Activated CD4-positive, alpha-beta T cell treated with anti-CD3 and anti-CD28 coated beads, Interleukin-2, Interleukin-4, amounts not matched to agents 100 ng/mL and 50 ng/mL, durations not matched to agents 16 hours and 8 hours (primary cell): ENCODE measurements around the gene HSPB7.
"Not testable (repeated sequence)": the region's sequence is repeated elsewhere in the genome, so short reads cannot be mapped to it uniquely, and the experiment has no call there.

ENCODE experiments used
- DNase-seq: peaks from one replicate; pipeline ENCODE4 v3.0.0-alpha.2; 2020; ENCODE audit warnings: low spot score

HSPB7 gene

DNA sequence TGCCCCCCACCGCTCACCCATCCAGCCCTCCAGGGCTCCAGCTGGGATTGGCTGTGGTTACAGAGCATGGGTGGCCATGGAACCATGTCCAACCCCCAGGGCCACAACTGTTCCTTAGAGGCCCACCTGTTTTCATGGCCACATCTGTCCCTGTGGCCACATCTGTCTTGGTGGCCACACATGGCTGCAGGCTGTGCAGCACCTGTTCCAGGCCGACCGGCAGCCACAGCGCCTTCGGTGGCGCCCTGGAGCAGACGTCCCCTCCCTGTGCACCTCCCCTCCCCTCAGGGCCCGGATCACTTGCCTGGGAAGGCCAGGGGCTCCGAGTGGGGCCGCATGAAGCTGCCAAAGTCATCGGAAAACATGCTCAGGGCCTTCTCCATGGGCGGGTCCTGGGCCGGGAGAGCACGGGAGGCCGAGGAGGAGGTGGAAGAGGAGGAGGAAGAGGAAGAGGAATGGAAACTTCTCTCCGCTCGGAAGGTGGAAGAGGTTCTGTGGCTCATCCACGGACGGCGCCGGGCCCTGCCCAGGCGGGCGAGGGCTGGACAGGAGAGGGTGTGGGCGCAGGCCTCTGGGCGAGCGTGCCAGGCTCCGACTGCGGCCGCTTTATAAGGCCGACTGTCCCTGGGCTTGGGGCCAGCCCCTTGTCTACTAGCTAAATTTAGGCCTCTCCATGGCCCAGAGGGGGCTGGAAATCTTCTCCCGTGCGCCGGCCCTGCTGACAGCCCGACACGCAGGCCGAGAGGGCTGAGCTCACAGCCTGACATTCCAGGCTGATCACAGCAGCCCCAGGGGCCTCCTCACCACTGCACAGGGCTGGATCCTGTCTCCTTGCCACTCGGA is at the start of gene HSPB7:
TSS of gene HSPB7 (minus strand) at position 583 of the 843 bp plus-strand sequence. CDS start at position 503, 80 bp downstream.
- no peak for DNase-seq

- DNase-seq = no peak
Measured at GRCh38 chr1:16067127-16067768, 49.4 kb upstream of the HSPB7 start.

DNA sequence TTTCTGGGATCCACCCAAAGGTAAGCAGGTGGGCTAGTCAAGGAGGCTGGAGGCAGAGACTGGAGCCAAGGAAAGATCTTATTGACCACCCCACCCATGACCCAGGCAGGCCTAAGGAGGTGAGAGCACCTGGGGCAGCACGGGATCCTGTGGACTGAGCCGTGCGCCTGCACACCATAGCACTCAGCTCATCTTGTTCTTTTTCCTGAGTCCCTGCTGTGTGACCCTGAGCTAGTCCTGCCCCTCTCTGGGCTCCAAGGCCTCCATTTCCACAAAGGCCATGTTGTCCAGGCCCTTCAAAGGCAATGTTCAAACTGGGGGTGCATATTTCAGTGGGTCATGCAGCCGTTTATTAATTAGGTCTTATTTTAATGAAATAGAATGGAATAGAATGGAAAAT is 48.4 kb upstream of the HSPB7 start:
- no peak for DNase-seq

DNA sequence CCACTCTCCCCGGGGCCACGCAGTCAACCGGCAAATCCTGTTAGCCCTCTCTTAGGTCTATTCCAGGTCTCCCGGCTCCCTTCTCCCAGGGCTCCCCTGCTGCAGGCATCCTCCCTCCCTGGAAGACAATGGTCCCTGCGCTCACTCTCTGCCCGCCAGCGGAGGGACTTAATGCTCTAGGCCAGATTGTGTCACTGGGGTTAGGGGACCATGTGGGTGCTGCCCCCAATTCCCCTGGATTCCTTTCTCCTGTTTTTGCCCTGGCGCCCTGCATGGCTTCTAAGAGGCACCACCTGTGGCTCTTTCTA is 47.4 kb upstream of the HSPB7 start:
- no peak for DNase-seq

DNA sequence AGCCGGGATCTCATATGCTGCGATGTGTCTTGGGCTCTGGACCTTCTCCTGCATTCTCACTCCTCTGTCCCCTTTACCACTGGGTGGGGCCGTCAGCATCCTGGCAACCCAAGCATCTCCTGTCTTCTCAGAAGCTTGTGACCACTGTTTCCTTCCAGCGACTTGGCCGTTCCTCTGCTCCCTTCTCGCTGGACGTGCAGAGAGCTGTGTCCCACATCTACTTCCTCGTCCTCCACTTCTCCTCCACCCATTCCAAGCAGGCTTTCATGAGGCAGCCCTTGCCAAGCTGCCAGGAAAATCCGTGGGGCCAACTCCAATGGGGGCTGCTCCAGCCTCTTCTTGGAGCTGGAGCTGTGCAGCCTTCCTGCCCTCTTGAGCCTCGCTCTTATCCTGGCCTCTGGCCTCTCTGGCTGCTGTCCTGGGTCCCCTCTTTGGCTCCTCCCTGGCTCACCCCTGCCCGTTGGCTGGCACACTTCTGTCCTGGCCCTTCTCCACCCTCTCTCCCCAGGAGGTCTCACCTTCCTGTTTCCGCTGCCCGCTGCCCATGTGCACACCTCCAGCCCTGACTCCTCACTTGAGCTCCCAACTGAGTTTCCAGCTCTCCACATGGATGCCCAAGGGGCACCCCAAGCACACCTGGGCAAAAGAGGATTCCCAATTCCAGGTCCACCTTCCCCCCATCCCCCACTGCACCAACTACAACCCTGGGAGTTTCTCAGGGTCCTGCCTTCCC is 46.9 kb upstream of the HSPB7 start:
- DNase-seq = no peak

DNA sequence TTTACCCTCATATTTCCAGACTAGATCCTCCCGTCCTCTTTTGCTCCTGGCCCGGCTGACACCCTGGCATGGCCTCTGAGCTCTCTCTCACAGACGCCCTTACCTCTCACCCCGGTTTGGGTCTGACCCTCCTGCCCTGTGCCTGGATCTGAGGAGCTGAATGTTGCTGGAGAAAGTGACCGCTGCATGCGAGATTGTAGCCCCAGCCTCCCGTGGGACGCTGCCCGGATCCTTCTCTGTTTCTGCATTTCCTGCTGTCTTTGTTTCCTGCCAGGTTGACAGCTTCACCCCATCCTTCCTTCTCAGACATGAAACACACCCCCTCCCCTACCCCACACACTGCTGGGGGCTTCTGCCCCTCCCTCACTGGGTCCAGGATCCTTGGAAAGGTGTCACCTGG is 46.1 kb upstream of the HSPB7 start:
- DNase-seq = no peak

- no peak for DNase-seq
Measured at GRCh38 chr1:16063226-16063829, 45.5 kb upstream of the HSPB7 start.

GRCh38 chr1:16062687-16063075 is 44.8 kb upstream of the HSPB7 start:
- DNase-seq = not testable (repeated sequence)

DNA sequence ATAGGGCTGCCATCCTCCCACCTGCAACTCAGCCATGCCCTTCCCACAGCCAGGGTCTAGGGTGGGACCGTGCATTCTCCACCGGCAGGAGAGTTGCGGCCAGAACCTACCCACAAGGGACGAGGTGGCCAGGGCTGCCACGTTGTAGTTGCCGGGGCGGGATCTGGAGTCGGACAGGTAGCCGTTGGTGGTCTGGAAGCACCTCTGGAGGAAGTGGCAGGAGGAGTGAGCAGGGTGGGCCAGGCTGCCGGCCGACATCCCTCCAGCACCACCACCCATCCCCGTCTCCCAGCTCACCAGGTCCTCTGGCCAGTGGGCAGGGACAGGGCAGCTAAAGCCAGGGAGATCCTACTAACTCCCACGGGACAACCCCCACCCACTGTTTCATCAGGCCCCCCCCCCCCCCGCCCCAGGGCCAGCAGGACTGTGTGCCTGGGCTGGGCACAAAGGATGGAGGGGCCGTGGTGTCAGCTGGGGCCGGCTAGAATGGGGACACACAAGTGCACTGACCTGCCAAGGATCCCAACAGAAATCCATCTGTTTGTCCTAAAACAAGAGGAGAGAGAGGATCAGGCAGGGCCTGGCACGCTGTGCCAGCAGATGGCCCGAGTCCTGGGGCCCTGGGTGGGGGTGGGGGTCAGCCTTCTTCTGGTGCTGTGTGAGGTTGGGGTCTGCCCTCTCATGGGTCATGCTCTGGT is 44.3 kb upstream of the HSPB7 start:
- not testable (repeated sequence) for DNase-seq

- DNase-seq = no peak
Measured at GRCh38 chr1:16061266-16061665, 43.4 kb upstream of the HSPB7 start.

GRCh38 chr1:16058394-16059120 is 40.7 kb upstream of the HSPB7 start:
- DNase-seq = not testable (repeated sequence)

DNA sequence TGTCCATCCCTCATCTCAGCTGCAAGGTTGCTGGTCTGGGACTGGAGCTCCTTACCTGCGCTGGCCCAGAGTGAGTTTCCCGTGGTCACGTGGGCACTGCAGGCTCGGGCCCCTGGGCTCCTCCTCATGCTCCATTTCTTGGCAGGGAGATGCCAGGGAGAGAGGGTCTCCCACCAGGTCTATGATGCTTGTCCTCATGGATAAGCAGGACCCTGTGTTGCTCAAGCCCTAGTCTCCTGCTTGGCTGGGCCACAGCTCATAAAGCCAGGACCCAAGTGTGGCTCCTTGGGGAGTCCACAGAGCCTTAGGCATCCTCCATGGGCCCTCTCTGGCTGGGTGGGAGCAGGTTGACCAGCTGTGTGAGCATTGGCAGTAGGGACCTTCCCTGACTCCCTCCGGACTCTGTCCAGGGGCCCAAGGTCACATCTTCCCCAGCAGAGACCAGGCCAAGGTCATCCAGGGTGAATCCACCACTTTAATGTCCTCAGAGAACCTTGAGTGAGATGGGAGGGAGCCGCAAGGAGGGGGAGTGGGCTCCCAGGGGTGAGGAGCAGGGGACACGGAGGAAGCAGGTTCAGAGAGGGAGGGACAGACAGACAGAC is 39.6 kb upstream of the HSPB7 start:
- DNase-seq = not testable (repeated sequence)

DNA sequence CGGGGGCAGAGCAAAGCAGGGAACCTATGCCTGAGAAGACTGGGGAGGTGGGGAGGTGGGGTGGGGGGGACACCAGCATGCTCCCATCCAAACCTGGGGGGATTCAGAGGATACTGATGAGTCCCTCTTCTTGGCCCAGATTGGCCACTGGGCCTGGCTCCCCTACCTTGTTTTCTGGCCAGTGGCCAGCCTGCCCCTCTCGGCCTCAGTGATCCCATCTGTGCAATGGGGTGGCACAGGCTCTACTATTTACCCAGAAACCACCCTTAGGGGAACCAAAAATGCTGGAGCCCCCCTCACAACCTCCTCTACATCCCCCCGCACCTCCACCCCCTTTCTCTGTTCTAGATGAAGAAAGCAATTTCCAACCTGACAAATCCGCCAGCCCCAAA is 38.7 kb upstream of the HSPB7 start:
- not testable (repeated sequence) for DNase-seq

- peak; percentile 86 for DNase-seq
Measured at GRCh38 chr1:16055613-16056520, 38.0 kb upstream of the HSPB7 start.

- DNase-seq = no peak
Measured at GRCh38 chr1:16054598-16055540, 37.0 kb upstream of the HSPB7 start.

DNA sequence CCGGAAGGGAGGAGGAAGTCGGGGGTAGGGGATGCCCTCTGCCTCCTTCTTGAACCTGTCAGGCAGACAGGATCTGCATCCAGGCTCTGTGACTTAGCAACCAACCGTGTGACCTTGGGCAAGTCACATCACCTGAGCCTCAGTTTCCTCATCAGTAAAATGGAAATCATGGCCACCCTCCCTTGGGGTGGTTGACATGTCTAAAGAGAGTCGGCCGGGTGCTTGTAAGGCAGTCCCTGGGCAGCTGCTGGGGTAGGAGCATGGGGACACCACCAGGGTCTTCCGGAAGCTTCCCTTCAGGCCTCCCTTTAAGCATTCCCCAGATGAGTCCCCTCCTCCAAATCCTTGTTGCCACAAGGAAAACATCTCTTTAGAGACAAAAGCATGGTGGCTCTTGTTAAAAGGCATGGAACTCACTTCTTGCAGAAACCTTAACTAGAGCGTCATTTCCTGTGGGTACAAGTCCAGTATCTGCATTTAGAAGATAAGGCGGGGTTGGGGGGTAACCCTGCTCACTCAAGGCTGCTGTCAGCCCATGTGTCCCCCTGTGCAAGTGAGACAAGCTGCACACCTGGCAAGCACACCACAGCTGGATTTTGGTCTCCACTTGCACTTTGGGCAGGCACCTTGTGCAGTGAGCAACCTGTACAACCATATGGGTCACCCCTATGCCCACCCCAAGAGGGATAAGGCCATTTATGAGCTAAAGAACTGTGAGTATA is 36.1 kb upstream of the HSPB7 start:
- DNase-seq = no peak

GRCh38 chr1:16051949-16052348 is 34.1 kb upstream of the HSPB7 start:
- DNase-seq = not testable (repeated sequence)

DNA sequence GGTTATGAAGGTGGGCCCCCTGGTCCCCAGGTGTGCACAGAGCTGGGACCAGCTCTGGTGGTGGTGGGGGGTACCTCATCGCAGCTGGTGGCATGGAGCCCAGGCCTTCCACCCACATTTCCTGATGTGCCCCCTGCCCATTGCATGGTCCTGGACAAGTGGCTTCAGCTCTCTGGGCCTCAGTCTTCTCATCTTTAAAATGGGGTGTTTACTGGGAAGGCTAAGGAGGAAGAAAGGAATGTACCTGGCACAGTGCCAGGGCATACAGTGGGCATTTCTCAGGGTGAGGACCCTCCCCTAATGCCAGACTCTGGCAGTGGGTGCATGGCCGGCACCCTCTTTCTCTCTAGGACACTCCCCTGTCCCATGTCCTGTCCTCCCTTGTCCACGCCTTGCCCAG is 33.2 kb upstream of the HSPB7 start:
- DNase-seq = no peak
